ENCODE results near the gene TMEM171.

The TMEM171 gene

DNA sequence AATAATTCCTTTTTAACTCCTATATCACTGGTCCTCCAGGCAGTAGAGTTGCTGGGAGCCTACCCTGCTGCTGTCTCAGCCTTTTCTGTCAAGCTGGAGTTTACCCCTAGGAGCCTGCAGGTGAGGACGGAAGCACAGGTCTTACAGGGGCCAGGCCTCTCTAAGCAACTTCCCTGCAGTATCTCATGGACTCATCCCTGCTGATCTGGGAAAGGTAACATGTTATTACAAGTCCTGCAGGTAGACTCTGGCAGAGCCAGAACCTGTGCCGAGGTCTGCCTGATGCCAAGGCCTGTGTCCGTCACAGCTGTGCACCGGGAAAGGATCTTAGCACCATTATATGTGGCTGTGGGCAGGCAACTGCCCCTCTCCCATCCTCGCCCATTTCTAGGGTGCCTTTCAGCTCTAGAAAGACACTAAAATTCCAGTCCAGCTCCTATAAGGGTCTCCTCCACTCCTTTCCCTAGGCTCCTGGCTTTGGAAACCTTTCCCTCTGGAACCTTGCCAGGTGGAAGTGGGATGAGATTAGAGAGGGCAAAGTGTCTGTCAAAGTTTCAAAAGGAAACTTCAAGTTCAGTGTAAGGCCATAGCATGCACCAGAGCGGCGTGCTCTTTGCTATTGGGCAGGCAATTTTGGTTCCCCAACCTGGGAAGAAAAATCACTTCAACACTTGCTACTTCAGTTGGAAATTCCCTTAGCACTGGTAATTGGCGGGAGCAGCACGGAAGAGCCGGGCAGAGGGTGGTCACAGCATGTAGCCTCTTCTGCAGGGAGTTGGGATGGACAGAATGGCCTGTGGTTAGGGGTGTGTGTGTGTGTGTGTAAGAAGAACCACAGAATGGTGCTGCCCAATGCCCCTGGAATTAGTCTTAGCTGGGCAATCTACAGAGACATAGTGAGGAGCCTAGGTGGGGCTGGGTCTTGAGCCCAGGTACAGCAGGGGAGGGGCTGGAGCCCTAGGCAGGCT is 17.5 kb downstream of the TMEM171 start:
- H3K27me3 ChIP-seq (ENCODE audit: control insufficient read depth, insufficient read depth, low read length) = no peaks in the 10 kb centered on the region
- no peaks in the 10 kb centered on the region for H3K9me3 ChIP-seq (ENCODE audit: control insufficient read depth, insufficient read depth, low read length)
- no peaks in the 10 kb centered on the region for H3K36me3 ChIP-seq (ENCODE audit: control insufficient read depth, insufficient read depth, low read length)
- H3K4me3 ChIP-seq (ENCODE audit: low read depth, low read length) = no peak overlapping the region
- H3K9ac ChIP-seq (ENCODE audit: low read depth, low read length) = no peak overlapping the region
- no peaks in the 10 kb centered on the region for H3K4me1 ChIP-seq (ENCODE audit: control insufficient read depth, insufficient read depth, low read length)

DNA sequence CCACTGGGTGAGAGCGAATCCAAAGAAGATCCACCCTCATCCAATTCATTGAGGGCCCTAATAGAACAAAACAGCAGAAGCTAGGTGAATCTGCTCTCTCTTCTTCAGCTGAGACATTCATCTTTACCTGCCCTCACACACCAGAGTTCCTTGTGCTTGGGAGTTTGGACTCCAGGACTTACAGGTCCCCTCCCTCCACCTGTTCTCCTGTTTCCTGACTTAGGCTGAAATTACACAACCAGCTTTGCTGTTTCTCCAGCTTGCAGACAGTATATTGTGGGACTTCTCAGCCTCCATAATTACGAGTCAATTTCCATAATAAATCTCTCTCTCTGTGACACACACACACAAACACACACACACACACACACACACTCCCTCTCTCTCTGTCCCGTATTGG is 19.1 kb downstream of the TMEM171 start:
- Histone ChIP-seq H3K4me3 (ENCODE audit: low read depth, low read length) (no peak overlapping the region), H3K27me3 (ENCODE audit: control insufficient read depth, insufficient read depth, low read length) (no peaks in the 10 kb centered on the region), H3K9me3 (ENCODE audit: control insufficient read depth, insufficient read depth, low read length) (no peaks in the 10 kb centered on the region), H3K36me3 (ENCODE audit: control insufficient read depth, insufficient read depth, low read length) (no peaks in the 10 kb centered on the region), H3K4me1 (ENCODE audit: control insufficient read depth, insufficient read depth, low read length) (no peaks in the 10 kb centered on the region), H3K9ac (ENCODE audit: low read depth, low read length) (no peak overlapping the region)

DNA sequence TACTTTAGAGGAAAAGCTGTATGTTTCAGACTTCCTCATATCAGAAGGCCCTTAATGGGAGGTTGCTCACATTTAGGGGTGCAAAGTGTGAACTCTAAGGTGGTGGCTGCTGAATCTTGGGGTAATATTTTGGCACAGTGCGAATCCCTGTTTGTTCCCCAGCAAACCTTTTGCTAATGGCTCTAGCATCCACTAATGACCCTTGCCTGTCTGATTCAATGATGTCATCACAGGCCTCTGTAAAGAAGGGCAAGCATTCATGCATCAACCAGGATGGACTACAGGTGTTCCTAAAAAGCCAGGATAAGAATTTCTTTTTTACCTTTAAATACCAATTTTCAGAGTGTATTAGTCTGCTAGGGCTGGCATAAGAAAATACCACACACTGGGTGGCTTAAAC is 20.4 kb downstream of the TMEM171 start:
- no peaks in the 10 kb centered on the region for H3K27me3 ChIP-seq (ENCODE audit: control insufficient read depth, insufficient read depth, low read length)
- H3K9ac ChIP-seq (ENCODE audit: low read depth, low read length) = no peak overlapping the region

DNA sequence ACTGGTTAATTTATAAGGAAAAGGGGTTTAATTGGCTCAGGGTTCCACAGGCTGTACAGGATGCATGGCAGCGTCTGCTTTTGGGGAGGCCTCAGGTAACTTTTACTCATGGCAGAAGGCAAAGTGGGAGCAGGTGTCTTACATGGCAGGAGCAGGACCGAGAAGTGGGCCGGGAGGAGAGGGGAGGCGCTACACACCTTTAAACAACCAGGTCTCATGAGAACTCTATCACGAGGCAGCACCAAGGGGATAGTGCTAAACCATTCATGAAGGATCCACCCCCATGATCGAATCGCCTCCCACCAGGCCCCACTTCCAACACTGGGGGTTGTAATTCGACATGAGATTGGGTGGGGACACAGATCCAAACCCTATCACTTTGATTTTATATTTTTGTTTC is 21.7 kb downstream of the TMEM171 start:
- H3K9me3 ChIP-seq (ENCODE audit: control insufficient read depth, insufficient read depth, low read length) = no peaks in the 10 kb centered on the region
- H3K4me1 ChIP-seq (ENCODE audit: control insufficient read depth, insufficient read depth, low read length) = no peaks in the 10 kb centered on the region
- no peak overlapping the region for H3K9ac ChIP-seq (ENCODE audit: low read depth, low read length)
- H3K36me3 ChIP-seq (ENCODE audit: control insufficient read depth, insufficient read depth, low read length) = no peaks in the 10 kb centered on the region
- no peak overlapping the region for H3K4me3 ChIP-seq (ENCODE audit: low read depth, low read length)
- no peaks in the 10 kb centered on the region for H3K27me3 ChIP-seq (ENCODE audit: control insufficient read depth, insufficient read depth, low read length)

More for the DNA sequence above, 20.4 kb downstream of the TMEM171 start:
- H3K4me1 ChIP-seq (ENCODE audit: control insufficient read depth, insufficient read depth, low read length) = no peaks in the 10 kb centered on the region
- H3K4me3 ChIP-seq (ENCODE audit: low read depth, low read length) = no peak overlapping the region
- no peaks in the 10 kb centered on the region for H3K36me3 ChIP-seq (ENCODE audit: control insufficient read depth, insufficient read depth, low read length)
- no peaks in the 10 kb centered on the region for H3K9me3 ChIP-seq (ENCODE audit: control insufficient read depth, insufficient read depth, low read length)

DNA sequence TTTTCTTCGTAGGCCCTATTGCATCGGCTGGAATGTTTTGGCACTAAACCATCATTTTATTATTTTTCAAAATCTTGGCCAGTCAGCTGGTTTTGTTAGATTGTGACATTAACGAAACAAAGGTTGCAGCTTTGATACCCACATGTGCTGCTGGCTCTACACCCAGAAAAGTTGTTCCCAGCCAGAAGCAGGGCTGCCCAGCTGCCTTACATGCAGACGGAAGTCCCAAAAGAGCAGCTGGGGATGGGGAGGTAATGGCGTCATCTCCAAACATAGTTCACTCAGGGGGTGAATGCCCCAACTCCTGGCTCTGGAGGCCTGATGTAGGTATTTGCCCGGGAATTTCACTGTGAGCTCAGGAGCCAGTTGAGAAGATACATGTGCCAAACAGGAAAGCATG is 23.3 kb downstream of the TMEM171 start:
- Histone ChIP-seq H3K9ac (ENCODE audit: low read depth, low read length) (no peak overlapping the region), H3K4me1 (ENCODE audit: control insufficient read depth, insufficient read depth, low read length) (no peaks in the 10 kb centered on the region), H3K9me3 (ENCODE audit: control insufficient read depth, insufficient read depth, low read length) (no peaks in the 10 kb centered on the region), H3K36me3 (ENCODE audit: control insufficient read depth, insufficient read depth, low read length) (no peaks in the 10 kb centered on the region), H3K27me3 (ENCODE audit: control insufficient read depth, insufficient read depth, low read length) (no peaks in the 10 kb centered on the region), H3K4me3 (ENCODE audit: low read depth, low read length) (no peak overlapping the region)

DNA sequence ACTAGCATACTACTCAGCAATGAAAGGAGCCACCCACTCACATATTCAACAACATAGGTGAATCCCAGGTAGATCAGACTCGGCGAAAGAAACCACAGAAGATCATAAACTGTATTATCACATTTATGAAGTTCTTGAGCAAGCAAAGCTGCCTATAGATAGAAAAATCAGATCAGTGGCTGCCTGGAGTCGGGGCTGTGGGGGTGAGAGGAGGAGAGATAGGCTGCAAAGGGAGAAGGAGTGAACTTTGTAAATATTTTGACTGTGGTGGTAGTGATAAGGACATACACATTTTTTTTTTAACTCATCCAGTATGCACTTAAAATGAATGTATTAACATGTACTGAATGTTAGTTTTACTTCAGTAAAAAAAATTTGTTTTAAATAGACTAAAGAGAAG is 29.2 kb downstream of the TMEM171 start:
- Histone ChIP-seq H3K9me3 (ENCODE audit: control insufficient read depth, insufficient read depth, low read length) (no peaks in the 10 kb centered on the region), H3K36me3 (ENCODE audit: control insufficient read depth, insufficient read depth, low read length) (no peaks in the 10 kb centered on the region), H3K9ac (ENCODE audit: low read depth, low read length) (no peak overlapping the region), H3K4me1 (ENCODE audit: control insufficient read depth, insufficient read depth, low read length) (no peaks in the 10 kb centered on the region), H3K4me3 (ENCODE audit: low read depth, low read length) (no peak overlapping the region), H3K27me3 (ENCODE audit: control insufficient read depth, insufficient read depth, low read length) (no peaks in the 10 kb centered on the region)

DNA sequence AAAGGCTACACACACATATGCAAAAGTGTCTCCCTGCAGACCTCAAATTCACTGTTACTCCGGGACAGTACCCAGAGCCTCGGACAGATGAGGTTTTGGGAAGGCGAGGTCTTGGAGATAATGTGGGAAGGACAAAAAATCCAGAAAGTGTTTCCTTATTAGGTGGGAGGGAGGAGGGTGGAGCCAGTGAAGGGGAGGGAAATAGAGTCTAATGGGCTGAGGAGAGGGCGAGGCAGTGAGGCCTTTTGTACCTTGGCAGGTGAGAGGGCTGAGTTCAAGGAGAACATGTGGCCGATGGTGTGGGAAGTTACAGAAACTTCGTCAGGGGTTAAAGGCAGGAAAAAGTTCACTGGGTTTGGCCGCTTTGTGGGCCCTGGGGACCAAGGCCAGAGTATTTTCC is 30.5 kb downstream of the TMEM171 start:
- Histone ChIP-seq H3K4me3 (ENCODE audit: low read depth, low read length) (no peak overlapping the region), H3K9ac (ENCODE audit: low read depth, low read length) (no peak overlapping the region), H3K4me1 (ENCODE audit: control insufficient read depth, insufficient read depth, low read length) (no peaks in the 10 kb centered on the region), H3K36me3 (ENCODE audit: control insufficient read depth, insufficient read depth, low read length) (no peaks in the 10 kb centered on the region), H3K27me3 (ENCODE audit: control insufficient read depth, insufficient read depth, low read length) (no peaks in the 10 kb centered on the region), H3K9me3 (ENCODE audit: control insufficient read depth, insufficient read depth, low read length) (no peaks in the 10 kb centered on the region)

DNA sequence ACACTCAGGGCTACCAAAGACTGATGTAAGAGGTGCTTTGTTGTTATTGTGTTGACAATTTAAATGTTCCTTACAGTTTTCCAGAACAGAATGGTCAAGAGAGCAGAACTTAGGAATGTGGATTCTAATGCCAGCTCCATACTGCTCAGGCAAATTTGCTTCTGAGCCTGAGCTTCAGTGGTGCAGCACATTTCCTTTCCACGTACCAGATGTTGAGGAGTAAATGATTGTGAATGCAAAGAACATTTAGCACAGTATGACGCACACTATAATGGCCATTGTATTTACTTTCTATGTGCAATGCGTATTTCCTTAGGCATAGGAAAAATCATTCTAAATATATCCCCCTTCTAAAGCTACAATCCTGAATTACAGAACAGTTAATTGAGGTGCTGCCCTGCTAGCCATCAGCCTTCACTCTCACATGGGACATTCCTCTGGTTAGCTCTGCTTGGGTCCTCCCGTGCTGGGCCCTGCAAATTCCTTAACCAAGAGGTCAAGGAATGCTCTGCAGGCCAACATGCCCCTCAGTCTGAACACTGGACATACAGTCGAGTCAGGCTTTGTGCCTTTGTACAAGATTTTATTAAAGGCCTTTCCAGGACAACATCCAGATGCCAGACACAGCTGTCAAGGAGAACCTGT is 31.5 kb downstream of the TMEM171 start:
- H3K27me3 ChIP-seq (ENCODE audit: control insufficient read depth, insufficient read depth, low read length) = no peaks in the 10 kb centered on the region
- H3K4me3 ChIP-seq (ENCODE audit: low read depth, low read length) = no peak overlapping the region
- H3K9ac ChIP-seq (ENCODE audit: low read depth, low read length) = no peak overlapping the region
- no peaks in the 10 kb centered on the region for H3K9me3 ChIP-seq (ENCODE audit: control insufficient read depth, insufficient read depth, low read length)
- no peaks in the 10 kb centered on the region for H3K36me3 ChIP-seq (ENCODE audit: control insufficient read depth, insufficient read depth, low read length)
- no peaks in the 10 kb centered on the region for H3K4me1 ChIP-seq (ENCODE audit: control insufficient read depth, insufficient read depth, low read length)

DNA sequence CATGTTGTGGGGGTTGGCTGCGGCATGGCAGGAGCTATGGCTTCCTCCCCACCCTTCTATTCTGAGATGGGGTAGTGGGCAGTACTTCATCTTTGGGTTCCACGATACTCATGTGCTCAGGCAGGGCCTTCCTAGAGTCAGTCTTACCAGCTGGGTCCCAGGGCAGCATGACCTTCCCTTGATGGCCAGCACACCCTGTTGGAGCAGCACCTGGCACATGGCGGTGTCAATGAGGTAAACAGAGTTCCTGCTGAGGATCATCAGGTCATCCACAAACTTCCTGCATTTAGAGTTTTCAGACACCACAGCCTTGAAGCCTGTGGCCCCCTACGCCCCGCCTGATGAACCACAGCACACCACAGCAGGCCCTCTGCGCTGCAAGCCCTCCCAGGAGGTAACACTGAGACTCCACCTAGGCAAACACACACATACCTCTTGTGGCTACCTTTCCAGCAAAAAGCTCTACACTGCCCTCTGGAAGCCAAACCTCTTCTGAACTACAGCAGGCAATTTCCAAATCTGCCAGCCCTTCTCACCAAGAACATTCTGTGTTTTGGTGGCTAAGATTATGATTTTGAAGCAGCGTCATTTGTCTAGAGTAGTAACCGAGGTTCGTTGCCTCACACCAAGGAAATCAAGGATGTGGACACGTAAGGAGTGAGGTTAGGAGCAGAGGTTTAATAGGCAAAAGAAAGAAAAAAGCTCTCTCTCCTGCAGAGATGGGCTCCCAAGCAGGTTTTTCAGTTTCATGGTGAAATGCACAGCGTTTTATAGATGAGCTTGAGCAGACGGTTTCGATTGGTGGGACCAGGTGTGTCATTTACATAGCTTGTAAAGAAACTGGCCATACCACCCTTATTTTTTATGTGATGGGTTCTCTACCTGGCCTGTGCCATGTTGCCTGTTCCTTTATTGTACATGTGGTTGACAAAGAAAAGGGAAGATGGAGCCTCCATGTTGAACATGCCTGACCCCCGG is 32.3 kb downstream of the TMEM171 start:
- Histone ChIP-seq H3K9ac (ENCODE audit: low read depth, low read length) (no peak overlapping the region), H3K36me3 (ENCODE audit: control insufficient read depth, insufficient read depth, low read length) (no peaks in the 10 kb centered on the region), H3K9me3 (ENCODE audit: control insufficient read depth, insufficient read depth, low read length) (no peaks in the 10 kb centered on the region), H3K4me3 (ENCODE audit: low read depth, low read length) (no peak overlapping the region), H3K4me1 (ENCODE audit: control insufficient read depth, insufficient read depth, low read length) (no peaks in the 10 kb centered on the region), H3K27me3 (ENCODE audit: control insufficient read depth, insufficient read depth, low read length) (no peaks in the 10 kb centered on the region)

DNA sequence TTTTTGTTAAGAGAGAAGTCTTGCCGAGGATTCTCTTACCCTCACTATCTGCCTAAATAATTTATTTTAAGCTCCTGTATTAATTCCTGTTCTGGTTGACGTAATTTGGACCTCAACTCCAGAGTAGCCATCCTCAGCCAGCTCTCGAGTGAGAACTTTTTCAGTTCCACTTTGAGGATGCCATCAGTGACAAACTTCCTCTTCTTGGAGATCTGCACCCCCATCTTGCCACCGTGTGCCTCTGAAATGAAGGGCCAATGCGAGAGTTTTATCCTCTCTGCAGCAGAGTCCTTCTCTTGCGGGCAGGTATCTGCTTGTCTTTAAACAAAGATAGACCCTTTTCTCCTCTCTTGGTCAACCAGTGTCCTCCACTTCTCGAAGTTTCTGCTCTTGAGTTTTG is 33.1 kb downstream of the TMEM171 start:
- H3K4me1 ChIP-seq (ENCODE audit: control insufficient read depth, insufficient read depth, low read length) = no peaks in the 10 kb centered on the region
- no peak overlapping the region for H3K9ac ChIP-seq (ENCODE audit: low read depth, low read length)
- no peaks in the 10 kb centered on the region for H3K27me3 ChIP-seq (ENCODE audit: control insufficient read depth, insufficient read depth, low read length)

DNA sequence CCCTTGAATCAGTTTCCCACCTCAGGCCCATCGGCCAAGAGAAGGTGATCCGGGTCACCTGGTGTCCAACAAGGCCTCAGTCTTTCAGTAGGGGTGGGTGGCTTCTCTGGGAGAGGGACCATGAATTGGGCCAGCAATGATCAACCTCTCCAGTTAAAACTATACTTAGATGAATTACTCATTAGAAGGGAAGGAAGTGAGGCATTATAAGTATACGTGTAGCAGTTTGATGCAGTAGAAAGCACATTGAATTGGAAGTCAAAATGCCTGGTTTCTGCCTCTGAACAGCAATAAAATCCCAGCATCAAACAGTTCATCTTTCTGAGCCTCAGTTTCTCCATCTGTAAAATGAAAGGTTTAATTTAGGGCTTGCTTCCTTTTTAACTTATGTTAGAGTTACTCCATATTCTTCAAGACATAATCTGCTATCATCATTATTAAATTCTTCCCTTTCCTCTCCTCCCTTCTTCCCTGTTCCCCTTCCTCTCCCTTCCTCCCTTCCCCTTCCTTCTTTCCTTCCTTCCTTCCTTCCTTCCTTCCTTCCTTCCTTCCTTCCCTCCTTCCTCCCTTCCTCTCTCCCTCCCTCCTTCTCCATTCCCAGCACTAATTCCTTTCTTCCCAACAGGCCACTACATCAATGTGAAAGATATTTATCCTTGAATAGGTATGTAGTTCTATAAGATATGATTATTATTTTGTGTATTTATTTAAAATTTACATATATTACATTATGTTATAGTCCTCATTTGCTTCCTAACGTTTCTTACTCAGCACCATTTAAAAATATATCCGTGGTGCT is 34.0 kb downstream of the TMEM171 start:
- H3K27me3 ChIP-seq (ENCODE audit: control insufficient read depth, insufficient read depth, low read length) = no peaks in the 10 kb centered on the region
- H3K36me3 ChIP-seq (ENCODE audit: control insufficient read depth, insufficient read depth, low read length) = no peaks in the 10 kb centered on the region
- H3K4me1 ChIP-seq (ENCODE audit: control insufficient read depth, insufficient read depth, low read length) = no peaks in the 10 kb centered on the region
- no peak overlapping the region for H3K4me3 ChIP-seq (ENCODE audit: low read depth, low read length)
- H3K9ac ChIP-seq (ENCODE audit: low read depth, low read length) = no peak overlapping the region
- no peaks in the 10 kb centered on the region for H3K9me3 ChIP-seq (ENCODE audit: control insufficient read depth, insufficient read depth, low read length)

More for the DNA sequence above, 33.1 kb downstream of the TMEM171 start:
- no peak overlapping the region for H3K4me3 ChIP-seq (ENCODE audit: low read depth, low read length)
- H3K9me3 ChIP-seq (ENCODE audit: control insufficient read depth, insufficient read depth, low read length) = no peaks in the 10 kb centered on the region
- no peaks in the 10 kb centered on the region for H3K36me3 ChIP-seq (ENCODE audit: control insufficient read depth, insufficient read depth, low read length)

All from iPS-15b (cell line).